Stimulated activated CD4-positive, alpha-beta T cell treated with anti-CD3 and anti-CD28 coated beads, TNF-alpha, amount 100 ng/mL, for 4 hours (primary cell): Measurements from ENCODE around the gene JPH3.

Source experiments
- DNase-seq, 3 experiments: peaks; one replicate each; pipeline ENCODE4 v3.0.0-alpha.2; 2020; ENCODE audit warnings: low read depth in 3 of 3

Gene JPH3

GRCh38 chr16:87740441-87740840, 138.1 kb downstream of the JPH3 start:
- no peak for DNase-seq

GRCh38 chr16:87740909-87741424, 138.7 kb downstream of the JPH3 start:
- DNase-seq: no peak

GRCh38 chr16:87741700-87742415, 139.6 kb downstream of the JPH3 start:
- DNase-seq: no peak

GRCh38 chr16:87742781-87743490, 140.6 kb downstream of the JPH3 start:
- DNase-seq: no peak

GRCh38 chr16:87744750-87745514, 142.6 kb downstream of the JPH3 start:
- DNase-seq: no peak

- no peak for DNase-seq
These were observed 143.9 kb downstream of the JPH3 start for GRCh38 chr16:87746178-87746577.
